BJ (cell line): ENCODE measurements around the gene HRH1. TPM values are rescaled to one million over a fixed set of nuclear protein-coding genes. Genes with fewer than 3 reads are reported as not detected.
A peak's percentile ranks its signal among the peaks of the same experiment; 100 is the strongest.
"Not testable (repeated sequence)": the region's sequence is repeated elsewhere in the genome, so short reads cannot be mapped to it uniquely, and the experiment has no call there.

Source experiments
- CTCF ChIA-PET: fragments of 350-600 bp; formaldehyde crosslinking; extraction: SDS; loops from one replicate; lab custom pipeline; 2021; ENCODE audit warnings: antibody characterized with exemption, inconsistent platforms; lab: Yijun Ruan, JAX
- POLR2A ChIA-PET: fragments of 300-600 bp; sonication (Branson Sonifier 250); formaldehyde crosslinking; extraction: SDS; loops from one replicate; lab custom pipeline; 2021; ENCODE audit warnings: antibody characterized with exemption; lab: Charles Lee
- DNase-seq: peaks from one replicate; pipeline ENCODE4 v3.0.0-alpha.2; 2011; ENCODE audit warnings: low read depth
- H3K27me3 ChIP-seq: 2 replicates; pipeline ENCODE4 v1.6.0; 2011; ENCODE audit warnings: low read length; ENCODE audit not compliant: control insufficient read depth, insufficient read depth
- H3K36me3 ChIP-seq: 2 replicates; pipeline ENCODE4 v1.5.1; 2011; ENCODE audit warnings: low read length; ENCODE audit not compliant: control insufficient read depth, insufficient read depth
- H3K4me3 ChIP-seq: 2 replicates; pipeline ENCODE4 v1.5.1; 2011; ENCODE audit warnings: low read depth, mild to moderate bottlenecking, control low read depth, low read length
- CTCF ChIP-seq: IDR thresholded peaks from 2 replicates; pipeline ENCODE4 v1.5.1; 2011; ENCODE audit warnings: low read depth, mild to moderate bottlenecking, control low read depth, inconsistent platforms, low read length, moderate library complexity; ENCODE audit not compliant: insufficient read depth
- polyA plus RNA-seq: library from polyadenylated mRNA; depleted of rRNA; stranded (reverse); fragments of >200 nt; gene quantifications from 2 replicates; pipeline ENCODE4 v1.2.3, GENCODE V29; 2011

Gene HRH1
- polyA plus RNA-seq, 1 experiment = 8.8 TPM

DNA sequence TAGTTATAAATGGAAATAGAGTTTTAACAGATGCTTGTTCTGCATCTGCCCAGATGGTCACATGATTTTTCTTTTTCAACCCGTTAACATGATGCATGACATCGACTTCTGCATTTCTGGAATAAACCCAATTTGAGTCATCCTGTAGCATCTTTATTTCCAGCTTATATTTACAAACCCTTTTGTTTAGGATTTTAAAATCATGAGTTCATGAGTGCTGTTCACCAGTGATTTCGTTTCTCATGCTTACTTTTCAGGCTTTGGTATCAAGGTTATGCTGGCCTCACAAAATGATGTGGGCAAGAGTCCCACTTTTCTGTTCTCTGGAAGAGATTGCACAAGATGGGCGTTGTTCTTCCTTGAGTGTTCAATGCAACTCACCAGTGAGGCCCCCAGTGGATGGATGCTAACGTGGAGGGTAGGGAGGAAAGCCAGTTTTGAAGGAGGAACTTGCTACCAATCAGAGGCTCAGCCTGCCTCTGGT is 5.2 kb downstream of the HRH1 start:
- peak; percentile 33; the same call in 1 of the 2 replicates for TF ChIP-seq CTCF
- Histone ChIP-seq H3K36me3 (no peaks in the 10 kb centered on the region), H3K27me3 (no peaks in the 10 kb centered on the region), H3K4me3 (no peak overlapping the region)
- ChIA-PET CTCF (interaction anchor here (0.9 to 1.5 kb wide), 3 partner anchors 14 to 176 kb away, joined by 3 read pairs; no protein-coding TSS in a partner anchor), POLR2A (interaction anchor here (0.7 kb wide), 1 partner anchor 57 kb away, joined by 4 read pairs; no protein-coding TSS in a partner anchor)
- DNase-seq = peak; percentile 78

DNA sequence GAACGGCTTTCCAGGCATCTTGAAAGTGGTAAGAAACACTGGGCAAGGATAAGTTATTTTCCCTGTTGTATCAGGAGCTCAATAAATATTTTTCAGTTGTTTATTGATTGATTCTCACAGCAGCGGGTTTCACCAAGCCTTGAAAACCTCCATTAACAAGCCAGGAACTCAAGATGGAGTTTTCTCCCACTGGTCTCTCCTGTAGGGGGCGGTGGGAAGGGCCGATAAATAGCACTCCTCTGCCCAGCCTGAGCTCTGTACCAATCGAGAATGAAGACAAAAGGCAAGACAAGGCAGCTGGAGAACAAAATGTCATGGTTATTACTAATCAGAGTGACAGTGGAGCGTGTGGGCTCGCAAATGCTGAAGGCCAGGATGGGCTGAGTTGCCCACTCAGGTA is 7.4 kb downstream of the HRH1 start:
- no peak overlapping the region for H3K4me3 ChIP-seq
- POLR2A ChIA-PET = interaction anchor here (0.5 kb wide), 1 partner anchor 151 kb away, joined by 3 read pairs; no protein-coding TSS in a partner anchor
- no peaks in the 10 kb centered on the region for H3K27me3 ChIP-seq
- H3K36me3 ChIP-seq = peaks cover 2% of the 10 kb centered on the region; the same call in 1 of the 2 replicates
- CTCF ChIA-PET = interaction anchor here (1.0 kb wide), 1 partner anchor 101 kb away, joined by 4 read pairs; no protein-coding TSS in a partner anchor
- DNase-seq = no peak
- TF ChIP-seq CTCF = no peak

DNA sequence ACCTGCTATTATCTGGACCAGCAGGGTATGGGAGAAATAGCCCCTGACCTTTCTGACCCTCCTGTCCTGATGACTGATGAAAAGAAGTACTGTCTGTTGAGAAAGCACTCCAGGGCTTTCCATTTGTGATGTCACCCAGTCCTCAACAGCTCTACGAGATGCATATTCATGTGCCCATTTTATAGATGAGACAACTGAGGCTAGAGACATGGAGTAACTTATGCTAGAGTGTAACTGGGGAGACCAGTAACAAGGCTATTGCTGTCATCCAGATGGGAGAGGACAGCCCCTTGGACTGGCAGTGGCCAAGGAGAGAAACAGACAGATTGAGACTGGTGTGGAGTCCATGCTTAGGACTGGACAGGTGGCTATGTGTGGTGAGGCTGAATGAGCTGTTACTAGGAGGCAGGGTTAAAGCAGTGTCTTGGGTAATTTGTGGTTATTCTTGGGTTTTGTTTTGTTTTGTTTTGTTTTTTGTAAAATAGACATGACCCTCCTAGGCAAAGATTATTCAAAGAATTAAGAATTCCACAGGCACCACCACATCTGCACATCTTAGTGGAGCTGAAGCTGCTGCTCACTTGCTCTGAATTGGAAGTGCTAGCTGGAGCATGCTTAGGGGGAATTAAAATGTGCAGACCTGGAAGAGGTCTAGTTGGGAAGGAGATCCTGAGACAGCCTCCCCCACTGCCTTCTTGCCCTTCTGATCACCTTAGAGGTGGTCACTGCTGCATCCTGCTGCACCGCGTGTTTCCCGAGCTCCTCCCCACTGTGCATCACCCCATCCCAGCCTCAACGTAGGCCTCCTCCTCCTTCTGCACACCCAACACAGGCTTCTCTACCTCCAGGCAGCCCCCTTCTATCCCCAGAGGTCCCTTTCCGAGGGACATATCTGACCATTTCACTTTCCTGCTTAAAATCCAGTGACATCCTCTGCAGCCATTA is 8.4 kb downstream of the HRH1 start:
- H3K4me3 ChIP-seq = no peak overlapping the region
- CTCF ChIA-PET = interaction anchor here (1.1 kb wide), 1 partner anchor 15 kb away, joined by 5 read pairs; no protein-coding TSS in a partner anchor
- peaks cover 2% of the 10 kb centered on the region; the same call in 1 of the 2 replicates for H3K36me3 ChIP-seq
- POLR2A ChIA-PET = no interaction called here
- no peak for DNase-seq
- no peak for TF ChIP-seq CTCF
- no peaks in the 10 kb centered on the region for H3K27me3 ChIP-seq

GRCh38 chr3:11164607-11165006 is 10.3 kb downstream of the HRH1 start:
- DNase-seq = no peak
- H3K27me3 ChIP-seq = no peaks in the 10 kb centered on the region
- CTCF ChIA-PET = interaction anchor here (1.5 kb wide), 1 partner anchor 10 kb away, joined by 4 read pairs; no protein-coding TSS in a partner anchor
- no peak overlapping the region for H3K4me3 ChIP-seq
- POLR2A ChIA-PET = interaction anchor here (0.6 kb wide), 1 partner anchor 166 kb away, joined by 5 read pairs; no protein-coding TSS in a partner anchor
- TF ChIP-seq CTCF = no peak
- peaks cover 2% of the 10 kb centered on the region; the same call in 1 of the 2 replicates for H3K36me3 ChIP-seq

DNA sequence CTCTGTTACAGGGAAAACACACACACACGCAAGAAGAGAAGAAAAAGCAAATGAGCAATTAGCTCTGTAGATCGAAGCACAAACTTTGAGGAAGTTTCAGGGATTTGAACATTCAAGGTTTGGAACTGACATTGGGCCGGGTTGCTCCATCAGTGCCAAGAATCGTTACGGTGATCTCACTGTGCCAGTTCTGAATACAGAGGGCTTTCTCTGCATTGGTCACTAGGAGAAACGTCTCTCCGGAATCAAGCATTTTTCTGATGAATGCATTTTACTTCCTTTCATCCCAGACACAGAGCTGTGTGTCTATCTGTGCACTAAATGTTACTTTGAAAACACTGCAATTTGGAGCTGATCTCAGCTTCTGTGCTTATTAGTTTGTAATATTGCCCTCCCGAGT is 11.2 kb downstream of the HRH1 start:
- DNase-seq = no peak
- ChIA-PET CTCF (interaction anchor here (0.7 to 1.5 kb wide), 2 partner anchors 10 to 169 kb away, joined by 3 to 4 read pairs; no protein-coding TSS in a partner anchor), POLR2A (no interaction called here)
- Histone ChIP-seq H3K36me3 (peaks cover 2% of the 10 kb centered on the region; the same call in 1 of the 2 replicates), H3K4me3 (no peak overlapping the region), H3K27me3 (no peaks in the 10 kb centered on the region)
- no peak for TF ChIP-seq CTCF

DNA sequence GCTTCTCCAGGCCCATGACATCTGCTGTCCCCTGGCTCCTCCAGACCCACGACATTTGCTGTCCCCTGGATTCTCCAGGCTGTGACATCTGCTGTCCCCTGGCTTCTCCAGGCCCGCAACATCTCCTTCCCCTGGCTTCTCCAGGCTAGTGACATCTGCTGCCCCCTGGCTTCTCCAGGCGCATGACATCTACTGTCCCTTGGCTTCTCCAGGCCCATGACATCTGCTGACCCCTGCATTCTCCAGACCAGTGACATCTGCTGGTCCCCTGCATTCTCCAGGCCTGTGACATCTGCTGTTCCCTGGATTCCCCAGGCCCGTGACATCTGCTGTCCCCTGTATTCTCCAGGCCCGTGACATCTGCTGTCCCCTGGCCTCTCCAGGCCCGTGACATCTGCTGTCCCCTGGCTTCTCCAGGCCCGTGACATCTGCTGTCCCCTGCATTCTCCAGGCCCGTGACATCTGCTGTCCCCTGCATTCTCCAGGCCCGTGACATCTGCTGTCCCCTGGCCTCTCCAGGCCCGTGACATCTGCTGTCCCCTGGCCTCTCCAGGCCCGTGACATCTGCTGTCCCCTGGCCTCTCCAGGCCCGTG is 12.6 kb downstream of the HRH1 start:
- H3K27me3 ChIP-seq, DNase-seq, H3K36me3 ChIP-seq, CTCF ChIA-PET, POLR2A ChIA-PET, H3K4me3 ChIP-seq: not testable (repeated sequence)
